ENCODE data around the gene GOLGA6L10.
"Not testable (repeated sequence)": the region's sequence is repeated elsewhere in the genome, so short reads cannot be mapped to it uniquely, and the experiment has no call there.

The GOLGA6L10 gene

DNA sequence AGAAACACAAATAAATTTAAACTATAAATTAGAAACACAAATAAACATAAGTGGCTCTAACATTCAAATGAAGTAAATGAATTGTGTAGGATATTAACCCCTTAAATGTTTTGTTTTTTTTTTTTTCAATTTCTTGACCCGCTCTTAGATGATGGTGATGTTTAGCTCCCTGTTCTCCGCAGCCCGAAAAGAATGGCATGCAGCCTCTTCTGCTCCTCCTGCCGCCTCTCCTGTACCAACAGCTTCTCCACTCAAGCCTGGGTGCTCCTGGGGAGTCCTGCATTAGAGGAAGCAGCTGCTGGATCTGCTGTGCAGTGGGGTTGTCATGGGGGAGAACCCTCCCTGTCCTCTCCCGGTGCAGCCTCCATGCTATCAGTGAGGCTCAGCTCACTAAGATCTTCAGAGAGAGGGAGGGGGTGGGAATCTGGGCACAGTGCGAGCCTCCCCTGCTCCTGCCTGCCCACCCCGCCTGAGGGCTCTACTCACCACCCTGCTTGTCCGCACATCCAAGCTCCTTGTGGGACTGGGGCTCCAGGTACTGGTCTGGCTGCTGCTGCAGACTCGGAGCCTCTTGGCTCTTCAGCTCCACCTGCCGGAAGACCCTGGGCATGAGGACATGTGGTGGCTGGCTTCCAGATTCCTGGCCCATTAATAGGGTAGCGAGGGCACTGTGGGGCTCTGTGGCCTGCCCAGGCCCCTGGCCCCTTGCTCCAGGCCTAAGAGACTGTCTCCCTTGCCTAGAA, 6.5 kb downstream of the GOLGA6L10 start:
- DNase-seq, result not testable (repeated sequence)

DNA sequence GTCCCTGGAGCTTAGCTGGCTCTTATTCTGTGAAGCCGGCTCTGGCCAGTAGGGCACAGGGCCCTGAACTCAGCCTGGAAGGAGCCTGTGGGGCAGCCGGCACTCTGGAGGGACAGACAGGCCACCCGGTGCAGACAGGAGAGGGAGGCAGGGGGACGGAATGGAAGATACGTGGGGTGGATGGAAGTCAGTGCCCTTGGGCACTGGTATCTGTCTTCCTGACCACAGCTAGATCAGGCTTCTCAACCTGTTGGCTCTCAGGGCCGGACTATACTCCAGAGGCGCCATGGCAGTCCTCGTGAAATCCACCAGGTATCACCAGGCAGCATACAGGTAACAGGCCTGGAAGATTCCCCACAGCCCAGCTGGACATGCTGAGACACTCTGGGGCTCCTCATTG, 10.7 kb downstream of the GOLGA6L10 start:
- not testable (repeated sequence) for DNase-seq

DNA sequence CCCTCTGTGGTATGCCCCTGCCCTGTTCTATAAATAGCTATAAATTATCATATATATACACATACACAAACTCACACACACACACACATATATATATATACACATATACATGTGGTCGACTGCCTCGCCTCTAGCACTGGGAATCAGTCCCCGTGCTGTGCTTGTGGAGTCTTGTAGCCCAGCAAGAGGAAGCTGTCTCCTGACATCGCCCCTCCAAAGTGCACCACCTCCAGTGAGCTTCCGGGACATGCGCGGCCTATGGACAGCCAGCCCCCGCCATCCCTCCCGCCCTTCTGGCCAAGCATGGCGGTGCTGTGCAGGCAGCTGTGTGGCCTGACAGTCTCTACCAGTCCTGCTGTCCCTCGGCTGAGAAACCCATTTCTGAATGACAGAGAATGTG, 11.2 kb downstream of the GOLGA6L10 start:
- not testable (repeated sequence) for DNase-seq

- not testable (repeated sequence) for DNase-seq
These were observed 12.2 kb downstream of the GOLGA6L10 start for GRCh38 chr15:82337051-82337450.

- DNase-seq, result not testable (repeated sequence)
These were observed 13.1 kb downstream of the GOLGA6L10 start for GRCh38 chr15:82336180-82336647.

GRCh38 chr15:82335006-82335405, 14.3 kb downstream of the GOLGA6L10 start:
- not testable (repeated sequence) for DNase-seq

DNA sequence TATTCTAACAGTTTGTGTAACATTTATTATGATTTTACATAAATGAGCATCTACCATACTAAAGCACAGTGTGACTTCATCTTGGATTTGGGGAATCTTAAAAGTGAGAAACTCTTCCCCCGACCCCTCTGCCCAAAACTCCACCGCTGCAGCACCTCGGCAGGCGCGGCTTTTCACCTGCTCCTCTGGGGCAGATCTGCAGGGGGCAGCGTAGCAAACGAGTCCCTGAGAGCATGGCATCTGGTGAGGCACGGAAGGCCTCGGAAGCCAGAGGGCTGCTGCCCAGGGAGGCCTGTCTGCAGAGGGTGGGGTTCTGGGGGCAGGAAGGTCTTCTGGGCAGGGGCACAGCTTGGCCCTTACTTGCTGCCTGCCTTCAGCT, 14.7 kb downstream of the GOLGA6L10 start:
- not testable (repeated sequence) for DNase-seq

GRCh38 chr15:82333603-82334553, 15.4 kb downstream of the GOLGA6L10 start:
- not testable (repeated sequence) for DNase-seq

DNA sequence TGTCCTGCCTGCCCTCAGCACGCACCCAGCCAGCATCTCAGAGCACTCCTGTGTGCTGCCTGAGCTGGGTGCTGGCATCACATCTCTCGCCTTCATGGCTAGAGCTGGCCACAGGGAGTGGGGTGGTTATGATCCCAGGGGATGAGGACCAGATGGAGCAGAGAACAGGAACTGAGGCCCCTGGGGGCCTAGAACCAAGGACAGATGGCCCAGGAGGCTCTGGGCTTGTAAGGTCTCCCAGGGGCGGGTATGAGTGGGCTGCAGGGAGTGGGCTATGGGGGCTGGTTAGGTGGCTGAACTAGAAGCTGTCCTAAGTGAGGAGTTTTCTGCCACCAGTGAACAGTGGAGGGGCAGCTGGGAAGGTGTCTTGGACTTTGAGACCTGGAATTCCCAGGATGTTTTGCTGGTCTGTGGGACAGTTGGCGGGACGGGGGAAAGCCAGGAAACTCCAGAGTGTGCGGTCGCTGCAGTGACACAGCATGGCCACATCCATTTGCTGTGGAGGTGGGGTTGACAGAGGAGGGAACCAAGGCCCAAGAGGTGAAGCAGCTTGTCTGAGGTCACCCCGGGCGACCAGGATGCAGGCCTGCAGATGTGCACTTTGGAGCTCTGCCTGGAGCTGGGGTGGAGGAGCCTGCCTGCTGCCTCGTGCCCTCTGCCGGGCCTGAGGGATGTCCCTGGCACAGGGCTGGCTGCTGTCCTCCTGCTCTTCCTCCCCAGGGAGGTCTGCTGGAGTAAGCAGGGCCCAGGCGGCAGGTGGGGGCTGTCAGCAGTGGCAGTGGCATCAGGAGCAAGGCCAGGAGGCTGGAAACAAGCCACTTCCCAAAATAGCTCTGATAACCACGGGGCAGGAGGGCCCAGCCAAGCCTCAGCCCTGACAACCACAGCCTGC, 16.3 kb downstream of the GOLGA6L10 start:
- not testable (repeated sequence) for DNase-seq

DNA sequence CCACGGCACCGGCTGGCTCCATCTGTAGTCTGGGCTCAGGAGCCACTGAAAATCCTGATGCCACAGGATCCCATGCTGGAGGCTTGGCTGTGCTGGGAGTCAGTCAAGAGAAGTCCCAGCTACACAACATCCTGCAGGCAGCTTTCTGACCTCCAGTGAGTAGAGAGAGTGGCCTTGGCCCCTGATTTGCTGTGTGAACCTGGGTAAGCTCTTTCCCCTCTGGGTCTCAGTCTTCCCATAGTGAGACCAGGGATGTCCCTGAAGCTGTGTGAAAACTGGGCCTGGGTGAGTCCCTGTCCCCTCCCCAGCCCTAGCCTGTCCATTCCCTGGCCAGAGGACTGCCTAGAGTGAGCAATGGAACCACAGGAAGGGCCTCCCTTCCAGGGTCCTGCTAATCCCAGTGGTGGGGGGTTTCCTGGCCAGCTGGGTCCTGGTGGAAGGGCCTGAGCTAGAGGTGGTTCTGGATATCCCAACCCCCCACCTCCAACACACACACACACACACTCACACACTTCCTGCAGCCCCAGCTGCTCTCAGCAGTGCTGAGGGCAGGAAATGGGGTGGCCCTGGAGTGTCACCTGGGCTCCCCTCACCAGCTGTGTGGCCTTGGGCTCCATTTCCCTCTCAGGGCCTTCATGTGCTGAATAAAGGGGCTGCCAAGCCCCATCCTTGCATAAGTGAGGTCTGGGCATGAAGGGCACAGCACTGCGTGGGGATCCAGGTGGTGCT, 17.5 kb downstream of the GOLGA6L10 start:
- not testable (repeated sequence) for DNase-seq

GRCh38 chr15:82330921-82331320, 18.4 kb downstream of the GOLGA6L10 start:
- DNase-seq, result not testable (repeated sequence)

DNA sequence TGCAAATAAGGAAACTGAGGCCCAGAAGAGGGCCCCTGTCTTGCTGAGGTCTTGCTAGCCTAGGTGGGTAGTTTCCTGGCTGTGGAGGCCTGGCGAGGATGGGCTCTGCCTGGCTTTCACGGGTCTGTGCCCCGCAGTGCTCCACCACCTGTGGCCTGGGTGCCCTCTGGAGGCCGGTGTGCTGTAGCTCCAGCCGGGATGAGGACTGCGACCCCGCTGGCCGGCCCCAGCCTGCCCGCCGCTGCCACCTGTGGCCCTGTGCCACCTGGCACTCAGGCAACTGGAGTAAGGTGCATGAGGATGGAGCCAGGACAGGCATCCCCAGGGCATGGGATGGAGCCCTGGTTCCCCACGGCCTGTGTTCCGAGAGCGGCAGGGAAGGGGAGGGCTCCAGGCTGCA, 20.2 kb downstream of the GOLGA6L10 start:
- not testable (repeated sequence) for DNase-seq

- not testable (repeated sequence) for DNase-seq
These were observed 21.9 kb downstream of the GOLGA6L10 start for GRCh38 chr15:82327372-82327771.

DNA sequence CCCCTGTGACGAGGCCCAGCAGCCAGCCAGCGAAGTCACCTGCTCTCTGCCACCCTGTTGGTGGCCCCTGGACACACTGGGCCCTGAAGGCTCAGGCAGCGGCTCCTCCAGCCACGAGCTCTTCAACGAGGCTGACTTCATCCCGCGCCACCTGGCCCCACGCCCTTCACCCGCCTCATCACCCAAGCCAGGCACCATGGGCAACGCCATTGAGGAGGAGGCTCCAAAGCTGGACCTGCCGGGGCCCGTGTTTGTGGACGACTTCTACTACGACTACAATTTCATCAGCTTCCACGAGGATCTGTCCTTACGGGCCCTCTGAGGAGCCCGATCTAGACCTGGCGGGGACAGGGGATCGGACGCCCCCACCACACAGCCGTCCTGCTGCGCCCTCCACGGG, 22.4 kb downstream of the GOLGA6L10 start:
- DNase-seq, result not testable (repeated sequence)

DNA sequence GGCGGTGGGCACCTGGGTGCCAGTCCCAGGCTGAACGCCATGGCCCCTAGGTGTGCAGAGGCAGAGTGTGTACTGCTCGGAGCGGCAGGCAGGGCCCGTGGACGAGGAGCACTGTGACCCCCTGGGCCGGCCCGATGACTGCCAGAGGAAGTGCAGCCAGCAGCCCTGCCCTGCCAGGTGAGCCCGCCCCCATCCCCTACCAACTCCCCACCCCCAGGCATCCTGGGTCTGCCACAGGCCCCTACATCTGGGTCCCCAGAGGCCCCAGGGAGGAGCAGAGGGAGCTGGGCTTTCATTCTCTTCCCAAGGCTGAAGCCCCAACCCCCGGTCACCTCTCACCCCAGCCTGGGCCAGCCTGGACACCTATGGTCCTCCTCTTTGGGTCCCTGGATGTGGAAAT, 23.6 kb downstream of the GOLGA6L10 start:
- DNase-seq, result not testable (repeated sequence)

GRCh38 chr15:82324831-82325230, 24.4 kb downstream of the GOLGA6L10 start:
- DNase-seq, result not testable (repeated sequence)

DNA sequence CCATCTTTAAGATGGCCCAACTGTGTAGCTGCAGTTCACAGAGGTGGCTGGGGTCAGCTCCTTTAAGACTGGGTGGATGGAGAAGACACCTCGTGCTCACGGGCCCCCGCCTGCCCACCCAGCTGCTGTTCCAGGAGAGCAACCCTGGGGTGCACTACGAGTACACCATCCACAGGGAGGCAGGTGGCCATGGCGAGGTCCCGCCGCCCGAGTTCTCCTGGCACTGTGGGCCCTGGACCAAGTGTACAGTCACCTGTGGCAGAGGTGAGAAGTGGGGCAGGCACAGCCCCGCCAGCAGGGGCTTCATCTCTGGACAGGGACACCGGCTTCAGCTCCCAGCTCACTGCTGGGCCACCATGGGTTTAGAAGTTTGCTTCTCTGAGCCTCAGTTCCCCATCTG, 26.8 kb downstream of the GOLGA6L10 start:
- not testable (repeated sequence) for DNase-seq

DNA sequence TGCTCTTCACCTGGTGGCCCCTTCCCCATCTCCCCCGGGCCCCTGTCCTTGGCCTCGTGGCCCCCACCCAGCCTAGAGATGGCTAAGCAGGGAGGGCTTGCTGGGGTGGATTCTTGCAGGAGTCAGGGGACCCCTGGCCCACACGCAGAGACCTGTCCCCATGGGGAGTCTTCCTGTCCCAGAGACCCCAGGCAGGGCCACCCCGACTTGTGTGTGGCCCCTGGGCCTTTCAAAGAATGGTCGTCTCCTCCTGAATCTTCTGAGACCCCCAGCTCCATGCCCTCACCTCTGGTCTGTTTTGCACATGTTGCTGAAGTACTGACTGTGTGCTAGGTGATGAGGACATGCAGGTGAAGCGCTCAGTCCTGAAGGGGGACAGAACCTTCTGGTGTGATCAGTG, 28.4 kb downstream of the GOLGA6L10 start:
- DNase-seq, result not testable (repeated sequence)

DNA sequence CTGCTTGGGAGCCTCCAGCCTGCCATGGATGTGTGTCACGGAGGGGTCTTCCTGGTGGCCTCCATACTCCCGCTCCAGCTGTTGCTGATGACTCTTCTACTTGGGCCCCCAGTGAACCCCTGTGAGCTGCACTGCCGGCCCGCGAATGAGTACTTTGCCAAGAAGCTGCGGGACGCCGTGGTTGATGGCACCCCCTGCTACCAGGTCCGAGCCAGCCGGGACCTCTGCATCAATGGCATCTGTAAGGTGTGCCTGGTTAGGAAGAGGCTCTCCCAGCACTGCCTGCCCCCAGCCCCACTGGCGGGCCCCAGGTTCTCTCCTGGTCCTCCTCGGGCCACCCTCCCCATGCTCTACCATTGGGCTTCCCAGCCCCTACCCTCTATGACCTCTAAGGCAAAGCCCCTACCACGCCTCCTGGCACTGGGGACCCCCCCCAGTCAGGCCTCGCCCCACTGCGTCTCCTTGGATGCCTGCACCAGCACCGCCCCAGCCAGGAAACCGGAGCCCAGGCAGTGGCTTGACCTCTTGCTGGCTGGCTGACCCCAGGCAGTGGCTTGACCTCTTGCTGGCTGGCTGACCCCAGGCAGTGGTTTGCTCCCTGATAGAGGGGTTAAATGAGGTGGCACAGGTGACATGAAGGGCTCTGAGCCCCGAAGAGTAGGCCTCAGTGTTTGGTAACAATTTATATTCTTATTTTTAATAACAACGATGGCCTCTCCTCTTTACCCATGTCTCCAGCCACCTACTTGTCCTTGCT, 29.6 kb downstream of the GOLGA6L10 start:
- DNase-seq, result not testable (repeated sequence)

DNA sequence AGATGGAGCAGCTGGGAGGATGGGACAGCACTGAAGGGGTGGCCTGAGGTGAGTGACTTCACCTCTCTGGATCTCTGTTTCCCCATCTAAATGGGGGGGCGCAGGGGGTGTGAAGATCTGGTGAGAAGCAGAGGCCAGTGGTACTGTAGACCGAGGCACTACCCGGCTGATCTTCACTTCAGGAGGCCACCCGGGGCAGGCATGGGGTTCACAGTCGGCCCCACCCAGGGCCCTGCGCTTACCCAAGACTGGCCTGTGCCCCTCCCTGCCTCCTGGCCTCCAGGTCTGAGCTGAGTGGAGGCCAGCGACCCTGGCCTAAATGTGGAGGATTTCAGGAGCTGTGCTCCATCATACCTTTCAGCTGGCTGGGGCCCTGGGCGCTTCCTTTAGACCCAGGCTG, 31.0 kb downstream of the GOLGA6L10 start:
- not testable (repeated sequence) for DNase-seq

DNA sequence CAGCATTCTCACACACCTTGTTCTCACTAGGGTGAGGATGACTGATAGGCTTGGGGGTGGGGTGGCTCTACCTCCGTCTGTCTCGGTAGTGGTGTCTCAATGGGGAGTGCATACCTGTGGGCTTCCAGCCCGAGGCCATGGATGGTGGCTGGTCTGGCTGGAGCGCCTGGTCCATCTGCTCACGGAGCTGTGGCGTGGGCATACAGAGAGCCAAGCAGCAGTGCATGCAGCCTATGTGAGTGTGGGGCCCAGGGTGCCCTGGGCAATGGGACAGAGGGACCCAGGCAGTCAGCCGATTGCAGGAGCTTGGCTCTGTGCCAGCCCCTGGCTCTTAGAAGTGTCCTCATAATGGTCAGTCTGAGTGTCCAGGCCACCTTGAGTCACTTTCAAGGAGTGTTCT, 31.8 kb downstream of the GOLGA6L10 start:
- not testable (repeated sequence) for DNase-seq

All from right hindlimb (tissue), 1 donor.